Left ventricle myocardium inferior (tissue), 1 donor: ENCODE data around the gene MEIS2. TPM values are rescaled to one million over a fixed set of nuclear protein-coding genes. Genes with fewer than 3 reads are reported as not detected.

Experiments used
- DNase-seq: peaks from one replicate; pipeline ENCODE4 v3.0.0-alpha.2; 2020
- H3K27ac ChIP-seq: fragments of 200-600 bp; replicated peaks from 2 replicates; pipeline ENCODE4 v1.8.0; 2021
- H3K27me3 ChIP-seq: fragments of 200-600 bp; 2 replicates; pipeline ENCODE4 v1.8.0; 2021; ENCODE audit warnings: low read depth
- H3K36me3 ChIP-seq: fragments of 200-600 bp; 2 replicates; pipeline ENCODE4 v1.8.0; 2021
- H3K4me1 ChIP-seq: fragments of 200-600 bp; 2 replicates; pipeline ENCODE4 v1.8.0; 2021
- H3K4me3 ChIP-seq: fragments of 200-600 bp; 2 replicates; pipeline ENCODE4 v1.8.0; 2021; ENCODE audit warnings: mild to moderate bottlenecking, moderate library complexity
- H3K9me3 ChIP-seq: fragments of 200-600 bp; replicated peaks from 2 replicates; pipeline ENCODE4 v1.8.0; 2021
- intact Hi-C: fragments of 100-400 bp; cut with micrococcal nuclease; formaldehyde crosslinking; loops from one replicate; pipeline ENCODE4 v1.11.0; 2022
- total RNA-seq: library from RNA; stranded (reverse); fragmentation: NEBNext Ultra II Directional; extraction: Animal tissue kit (Norgen Biotek cat#: 25700); gene quantifications from one replicate; pipeline ENCODE4 v1.2.1, GENCODE V29; 2021
- TF ChIP-seq, protein P1 (sequence below): fragments of 200-600 bp; IDR thresholded peaks from 2 replicates; pipeline ENCODE4 v1.8.0; 2021; ENCODE audit warnings: antibody characterized with exemption, mild to moderate bottlenecking, borderline replicate concordance
- donor health status: DM: no; HTN: yes; CAD: no; lungs with severe emphysema.

Gene MEIS2
- total RNA-seq, 1 donor from 2014 or later, result 36.0 TPM

GRCh38 chr15:36867436-36867835, 232.9 kb downstream of the MEIS2 start:
- Histone ChIP-seq H3K4me3 (no peak overlapping the region), H3K36me3 (no peaks in the 10 kb centered on the region), H3K9me3 (no peaks in the 10 kb centered on the region), H3K27ac (no peak overlapping the region), H3K4me1 (no peaks in the 10 kb centered on the region), H3K27me3 (no peaks in the 10 kb centered on the region)
- intact Hi-C loops, result no loop called here
- no peak for DNase-seq
- TF ChIP-seq, protein P1, sequence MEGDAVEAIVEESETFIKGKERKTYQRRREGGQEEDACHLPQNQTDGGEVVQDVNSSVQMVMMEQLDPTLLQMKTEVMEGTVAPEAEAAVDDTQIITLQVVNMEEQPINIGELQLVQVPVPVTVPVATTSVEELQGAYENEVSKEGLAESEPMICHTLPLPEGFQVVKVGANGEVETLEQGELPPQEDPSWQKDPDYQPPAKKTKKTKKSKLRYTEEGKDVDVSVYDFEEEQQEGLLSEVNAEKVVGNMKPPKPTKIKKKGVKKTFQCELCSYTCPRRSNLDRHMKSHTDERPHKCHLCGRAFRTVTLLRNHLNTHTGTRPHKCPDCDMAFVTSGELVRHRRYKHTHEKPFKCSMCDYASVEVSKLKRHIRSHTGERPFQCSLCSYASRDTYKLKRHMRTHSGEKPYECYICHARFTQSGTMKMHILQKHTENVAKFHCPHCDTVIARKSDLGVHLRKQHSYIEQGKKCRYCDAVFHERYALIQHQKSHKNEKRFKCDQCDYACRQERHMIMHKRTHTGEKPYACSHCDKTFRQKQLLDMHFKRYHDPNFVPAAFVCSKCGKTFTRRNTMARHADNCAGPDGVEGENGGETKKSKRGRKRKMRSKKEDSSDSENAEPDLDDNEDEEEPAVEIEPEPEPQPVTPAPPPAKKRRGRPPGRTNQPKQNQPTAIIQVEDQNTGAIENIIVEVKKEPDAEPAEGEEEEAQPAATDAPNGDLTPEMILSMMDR, result no peak

GRCh38 chr15:36866896-36867295, 233.5 kb downstream of the MEIS2 start:
- Histone ChIP-seq H3K36me3 (no peaks in the 10 kb centered on the region), H3K27me3 (no peaks in the 10 kb centered on the region), H3K27ac (no peak overlapping the region), H3K9me3 (no peaks in the 10 kb centered on the region), H3K4me3 (no peak overlapping the region), H3K4me1 (no peaks in the 10 kb centered on the region)
- TF ChIP-seq, protein P1, result no peak
- intact Hi-C loops, result no loop called here
- no peak for DNase-seq

DNA sequence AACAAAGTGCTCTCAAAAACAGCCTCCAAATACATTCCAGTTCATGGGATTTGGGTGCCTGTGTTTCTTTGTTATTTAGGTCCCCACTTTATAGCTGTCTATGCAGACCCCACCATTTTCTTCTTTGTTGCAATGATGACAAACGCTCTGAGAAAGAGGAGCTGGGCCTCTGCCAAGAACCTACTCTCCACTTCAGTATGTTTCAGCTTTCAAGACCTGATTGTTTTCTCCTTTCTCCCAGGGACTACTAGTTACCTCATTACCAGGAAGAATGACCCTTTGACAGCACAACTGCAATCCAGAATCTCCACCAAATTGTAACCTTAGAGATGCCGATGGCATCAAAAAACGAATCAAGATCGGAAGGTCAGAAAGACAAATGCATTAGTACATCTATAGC, 236.8 kb downstream of the MEIS2 start:
- Histone ChIP-seq H3K4me3 (no peak overlapping the region), H3K27me3 (no peaks in the 10 kb centered on the region), H3K36me3 (no peaks in the 10 kb centered on the region), H3K27ac (no peak overlapping the region), H3K9me3 (no peaks in the 10 kb centered on the region), H3K4me1 (no peaks in the 10 kb centered on the region)
- TF ChIP-seq, protein P1, result no peak
- DNase-seq, result no peak
- intact Hi-C loops, result no loop called here

DNA sequence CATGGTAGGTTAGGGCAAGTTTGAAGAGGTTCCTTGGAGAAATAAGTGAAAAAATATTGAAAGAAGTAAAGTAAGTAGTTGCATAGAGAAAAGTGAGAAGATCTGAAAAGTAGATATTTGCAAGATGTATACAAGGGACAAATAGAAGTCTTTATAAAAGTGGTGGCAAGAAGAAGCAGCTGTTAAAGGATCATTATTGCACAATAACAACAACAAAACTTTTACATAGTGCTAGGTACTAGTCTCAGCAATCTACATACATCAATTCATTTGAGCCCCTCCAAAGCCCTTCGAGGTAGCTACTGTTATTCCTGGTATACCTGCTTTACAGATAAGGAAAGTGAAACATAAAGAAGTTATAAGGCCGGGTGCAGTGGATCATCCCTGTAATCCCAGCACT, 239.6 kb downstream of the MEIS2 start:
- DNase-seq, result no peak
- H3K9me3 ChIP-seq, result no peaks in the 10 kb centered on the region
- H3K4me3 ChIP-seq, result no peak overlapping the region
- no peak overlapping the region for H3K27ac ChIP-seq
- H3K27me3 ChIP-seq, result no peaks in the 10 kb centered on the region
- no peaks in the 10 kb centered on the region for H3K36me3 ChIP-seq
- TF ChIP-seq, protein P1, result no peak
- no peaks in the 10 kb centered on the region for H3K4me1 ChIP-seq
- intact Hi-C loops, result no loop called here

- Histone ChIP-seq H3K27me3 (no peaks in the 10 kb centered on the region), H3K27ac (no peak overlapping the region), H3K4me1 (no peaks in the 10 kb centered on the region), H3K4me3 (no peak overlapping the region), H3K9me3 (no peaks in the 10 kb centered on the region), H3K36me3 (no peaks in the 10 kb centered on the region)
- TF ChIP-seq, protein P1, result no peak
- no peak for DNase-seq
- intact Hi-C loops, result no loop called here
These were observed 241.9 kb downstream of the MEIS2 start for GRCh38 chr15:36858423-36858822.

- no peak for DNase-seq
- TF ChIP-seq, protein P1, result no peak
- H3K4me3 ChIP-seq, result no peak overlapping the region
- no peaks in the 10 kb centered on the region for H3K27me3 ChIP-seq
- no peaks in the 10 kb centered on the region for H3K36me3 ChIP-seq
- no peaks in the 10 kb centered on the region for H3K4me1 ChIP-seq
- H3K27ac ChIP-seq, result no peak overlapping the region
- no peaks in the 10 kb centered on the region for H3K9me3 ChIP-seq
- intact Hi-C loops, result no loop called here
These were observed 243.9 kb downstream of the MEIS2 start for GRCh38 chr15:36856339-36856973.
